H1 (cell line): ENCODE data around the gene FXYD3. TPM values are rescaled to one million over a fixed set of nuclear protein-coding genes. Genes with fewer than 3 reads are reported as not detected.

Experiments used
- CHD2 ChIP-seq: IDR thresholded peaks from 2 replicates; pipeline ENCODE4 v1.6.1; 2012; ENCODE audit warnings: low read length, improper control_type of control experiment
- KDM5A ChIP-seq: fragments of 200-600 bp; IDR thresholded peaks from 2 replicates; pipeline ENCODE4 v1.7.1; 2012; ENCODE audit warnings: mild to moderate bottlenecking, low read length, inconsistent platforms, mixed read lengths
- POU5F1 ChIP-seq: IDR thresholded peaks from 2 replicates; pipeline ENCODE4 v1.6.1; 2011; ENCODE audit warnings: low read depth, mild to moderate bottlenecking, low read length, moderate library complexity
- RAD21 ChIP-seq, 2 experiments: IDR thresholded peaks in 1 of 2; conservative IDR thresholded peaks in 1 of 2; 2 replicates each; pipeline ENCODE4 v1.6.1; 2011; ENCODE audit warnings: low read depth in 2 of 2, low read length in 2 of 2, improper control_type of control experiment in 1 of 2, inconsistent platforms in 1 of 2, mild to moderate bottlenecking in 1 of 2, moderate library complexity in 1 of 2
- RXRA ChIP-seq: IDR thresholded peaks from 2 replicates; pipeline ENCODE4 v1.6.1; 2011; ENCODE audit warnings: low read depth, mild to moderate bottlenecking, low read length, moderate library complexity; ENCODE audit not compliant: insufficient read depth
- SIN3A ChIP-seq, 2 experiments: IDR thresholded peaks in 1 of 2; conservative IDR thresholded peaks in 1 of 2; 2 replicates each; pipeline ENCODE4 v1.6.1; 2011 to 2012; ENCODE audit warnings: low read length in 2 of 2, improper control_type of control experiment in 1 of 2, low read depth in 1 of 2, mild to moderate bottlenecking in 1 of 2
- SRF ChIP-seq: IDR thresholded peaks from 2 replicates; pipeline ENCODE4 v1.6.1; 2011; ENCODE audit warnings: mild to moderate bottlenecking, low read depth, low read length, moderate library complexity
- TCF12 ChIP-seq: IDR thresholded peaks from 2 replicates; pipeline ENCODE4 v1.6.1; 2011; ENCODE audit warnings: low read depth, mild to moderate bottlenecking, low read length
- polyA plus RNA-seq, 7 experiments: library from polyadenylated mRNA; depleted of rRNA in 3 of 7; stranded (reverse) in 5 of 7; unstranded in 2 of 7; fragments of >200 nt in 5 of 7; fragments of 200-250 nt in 2 of 7; gene quantifications; 1 replicate in 5 of 7; 2 replicates in 1 of 7; 4 replicates in 1 of 7; pipeline versions ENCODE4 v1.2.1 to v1.2.3, GENCODE V29; 2011 to 2013; ENCODE audit warnings: missing spikeins in 2 of 7, mixed read lengths in 2 of 7
- total RNA-seq: library from RNA; stranded (reverse); fragmentation: NEBNext Ultra II Directional; extraction: Animal tissue kit (Norgen Biotek cat#: 25700); gene quantifications from 2 replicates; pipeline ENCODE4 v1.2.1, GENCODE V29; 2021
- TF ChIP-seq, protein P1 (sequence below): fragments of 300-600 bp; sonication (generic); IDR thresholded peaks from 2 replicates; pipeline ENCODE4 v1.7.1; 2012; ENCODE audit warnings: low read length, moderate library complexity, mild to moderate bottlenecking, inconsistent platforms; ENCODE audit not compliant: insufficient replicate concordance
- TF ChIP-seq, protein P2 (sequence below): IDR thresholded peaks from 2 replicates; pipeline ENCODE4 v1.6.1; 2012; ENCODE audit warnings: low read length, inconsistent platforms

FXYD3 gene
- total and polyA plus RNA-seq, 2 of the 8 experiments (the other 6 are each of a cell fraction or from before 2014, with no cell fraction given), result 0.33 TPM; not detected in 1

DNA sequence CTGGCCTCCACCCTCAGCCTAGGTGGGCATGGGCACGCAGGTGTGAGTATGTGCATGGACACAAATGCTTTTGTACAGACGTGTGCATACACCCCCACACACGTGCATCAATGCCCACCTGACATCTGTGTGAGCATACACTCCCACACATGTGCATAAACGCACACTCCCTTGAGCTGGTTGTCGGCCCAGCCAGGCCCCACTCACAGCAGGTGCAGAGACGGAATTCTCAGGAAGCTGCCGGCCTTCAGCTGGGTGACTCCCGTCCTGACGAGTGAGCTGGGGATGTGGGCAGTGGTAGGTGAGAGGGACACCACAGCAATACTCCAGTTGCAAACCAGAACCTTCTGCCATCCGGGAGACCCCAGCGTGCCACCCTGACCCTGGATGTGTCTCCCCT is 18.2 kb downstream of the FXYD3 start (continued):
- TF ChIP-seq, protein P1, sequence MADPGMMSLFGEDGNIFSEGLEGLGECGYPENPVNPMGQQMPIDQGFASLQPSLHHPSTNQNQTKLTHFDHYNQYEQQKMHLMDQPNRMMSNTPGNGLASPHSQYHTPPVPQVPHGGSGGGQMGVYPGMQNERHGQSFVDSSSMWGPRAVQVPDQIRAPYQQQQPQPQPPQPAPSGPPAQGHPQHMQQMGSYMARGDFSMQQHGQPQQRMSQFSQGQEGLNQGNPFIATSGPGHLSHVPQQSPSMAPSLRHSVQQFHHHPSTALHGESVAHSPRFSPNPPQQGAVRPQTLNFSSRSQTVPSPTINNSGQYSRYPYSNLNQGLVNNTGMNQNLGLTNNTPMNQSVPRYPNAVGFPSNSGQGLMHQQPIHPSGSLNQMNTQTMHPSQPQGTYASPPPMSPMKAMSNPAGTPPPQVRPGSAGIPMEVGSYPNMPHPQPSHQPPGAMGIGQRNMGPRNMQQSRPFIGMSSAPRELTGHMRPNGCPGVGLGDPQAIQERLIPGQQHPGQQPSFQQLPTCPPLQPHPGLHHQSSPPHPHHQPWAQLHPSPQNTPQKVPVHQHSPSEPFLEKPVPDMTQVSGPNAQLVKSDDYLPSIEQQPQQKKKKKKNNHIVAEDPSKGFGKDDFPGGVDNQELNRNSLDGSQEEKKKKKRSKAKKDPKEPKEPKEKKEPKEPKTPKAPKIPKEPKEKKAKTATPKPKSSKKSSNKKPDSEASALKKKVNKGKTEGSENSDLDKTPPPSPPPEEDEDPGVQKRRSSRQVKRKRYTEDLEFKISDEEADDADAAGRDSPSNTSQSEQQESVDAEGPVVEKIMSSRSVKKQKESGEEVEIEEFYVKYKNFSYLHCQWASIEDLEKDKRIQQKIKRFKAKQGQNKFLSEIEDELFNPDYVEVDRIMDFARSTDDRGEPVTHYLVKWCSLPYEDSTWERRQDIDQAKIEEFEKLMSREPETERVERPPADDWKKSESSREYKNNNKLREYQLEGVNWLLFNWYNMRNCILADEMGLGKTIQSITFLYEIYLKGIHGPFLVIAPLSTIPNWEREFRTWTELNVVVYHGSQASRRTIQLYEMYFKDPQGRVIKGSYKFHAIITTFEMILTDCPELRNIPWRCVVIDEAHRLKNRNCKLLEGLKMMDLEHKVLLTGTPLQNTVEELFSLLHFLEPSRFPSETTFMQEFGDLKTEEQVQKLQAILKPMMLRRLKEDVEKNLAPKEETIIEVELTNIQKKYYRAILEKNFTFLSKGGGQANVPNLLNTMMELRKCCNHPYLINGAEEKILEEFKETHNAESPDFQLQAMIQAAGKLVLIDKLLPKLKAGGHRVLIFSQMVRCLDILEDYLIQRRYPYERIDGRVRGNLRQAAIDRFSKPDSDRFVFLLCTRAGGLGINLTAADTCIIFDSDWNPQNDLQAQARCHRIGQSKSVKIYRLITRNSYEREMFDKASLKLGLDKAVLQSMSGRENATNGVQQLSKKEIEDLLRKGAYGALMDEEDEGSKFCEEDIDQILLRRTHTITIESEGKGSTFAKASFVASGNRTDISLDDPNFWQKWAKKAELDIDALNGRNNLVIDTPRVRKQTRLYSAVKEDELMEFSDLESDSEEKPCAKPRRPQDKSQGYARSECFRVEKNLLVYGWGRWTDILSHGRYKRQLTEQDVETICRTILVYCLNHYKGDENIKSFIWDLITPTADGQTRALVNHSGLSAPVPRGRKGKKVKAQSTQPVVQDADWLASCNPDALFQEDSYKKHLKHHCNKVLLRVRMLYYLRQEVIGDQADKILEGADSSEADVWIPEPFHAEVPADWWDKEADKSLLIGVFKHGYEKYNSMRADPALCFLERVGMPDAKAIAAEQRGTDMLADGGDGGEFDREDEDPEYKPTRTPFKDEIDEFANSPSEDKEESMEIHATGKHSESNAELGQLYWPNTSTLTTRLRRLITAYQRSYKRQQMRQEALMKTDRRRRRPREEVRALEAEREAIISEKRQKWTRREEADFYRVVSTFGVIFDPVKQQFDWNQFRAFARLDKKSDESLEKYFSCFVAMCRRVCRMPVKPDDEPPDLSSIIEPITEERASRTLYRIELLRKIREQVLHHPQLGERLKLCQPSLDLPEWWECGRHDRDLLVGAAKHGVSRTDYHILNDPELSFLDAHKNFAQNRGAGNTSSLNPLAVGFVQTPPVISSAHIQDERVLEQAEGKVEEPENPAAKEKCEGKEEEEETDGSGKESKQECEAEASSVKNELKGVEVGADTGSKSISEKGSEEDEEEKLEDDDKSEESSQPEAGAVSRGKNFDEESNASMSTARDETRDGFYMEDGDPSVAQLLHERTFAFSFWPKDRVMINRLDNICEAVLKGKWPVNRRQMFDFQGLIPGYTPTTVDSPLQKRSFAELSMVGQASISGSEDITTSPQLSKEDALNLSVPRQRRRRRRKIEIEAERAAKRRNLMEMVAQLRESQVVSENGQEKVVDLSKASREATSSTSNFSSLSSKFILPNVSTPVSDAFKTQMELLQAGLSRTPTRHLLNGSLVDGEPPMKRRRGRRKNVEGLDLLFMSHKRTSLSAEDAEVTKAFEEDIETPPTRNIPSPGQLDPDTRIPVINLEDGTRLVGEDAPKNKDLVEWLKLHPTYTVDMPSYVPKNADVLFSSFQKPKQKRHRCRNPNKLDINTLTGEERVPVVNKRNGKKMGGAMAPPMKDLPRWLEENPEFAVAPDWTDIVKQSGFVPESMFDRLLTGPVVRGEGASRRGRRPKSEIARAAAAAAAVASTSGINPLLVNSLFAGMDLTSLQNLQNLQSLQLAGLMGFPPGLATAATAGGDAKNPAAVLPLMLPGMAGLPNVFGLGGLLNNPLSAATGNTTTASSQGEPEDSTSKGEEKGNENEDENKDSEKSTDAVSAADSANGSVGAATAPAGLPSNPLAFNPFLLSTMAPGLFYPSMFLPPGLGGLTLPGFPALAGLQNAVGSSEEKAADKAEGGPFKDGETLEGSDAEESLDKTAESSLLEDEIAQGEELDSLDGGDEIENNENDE, result no peak
- no peak for TF ChIP-seq SIN3A (conservative IDR thresholded peaks at IDR 0.05 in 1 of 2, IDR thresholded peaks at IDR 0.05 in 1 of 2; ENCODE audit: low read depth in 1 of 2, low read length in 2 of 2)
- no peak for TF ChIP-seq TCF12
- TF ChIP-seq RAD21 (IDR thresholded peaks at IDR 0.05 in 1 of 2, conservative IDR thresholded peaks at IDR 0.05 in 1 of 2; ENCODE audit: low read depth in 2 of 2, low read length in 2 of 2), result no peak
- TF ChIP-seq SRF, result no peak
- no peak for TF ChIP-seq POU5F1
- TF ChIP-seq RXRA, result no peak
- TF ChIP-seq KDM5A, result no peak
- TF ChIP-seq CHD2, result no peak
- TF ChIP-seq, protein P2, sequence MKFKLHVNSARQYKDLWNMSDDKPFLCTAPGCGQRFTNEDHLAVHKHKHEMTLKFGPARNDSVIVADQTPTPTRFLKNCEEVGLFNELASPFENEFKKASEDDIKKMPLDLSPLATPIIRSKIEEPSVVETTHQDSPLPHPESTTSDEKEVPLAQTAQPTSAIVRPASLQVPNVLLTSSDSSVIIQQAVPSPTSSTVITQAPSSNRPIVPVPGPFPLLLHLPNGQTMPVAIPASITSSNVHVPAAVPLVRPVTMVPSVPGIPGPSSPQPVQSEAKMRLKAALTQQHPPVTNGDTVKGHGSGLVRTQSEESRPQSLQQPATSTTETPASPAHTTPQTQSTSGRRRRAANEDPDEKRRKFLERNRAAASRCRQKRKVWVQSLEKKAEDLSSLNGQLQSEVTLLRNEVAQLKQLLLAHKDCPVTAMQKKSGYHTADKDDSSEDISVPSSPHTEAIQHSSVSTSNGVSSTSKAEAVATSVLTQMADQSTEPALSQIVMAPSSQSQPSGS, result no peak
